Loucy (cell line): ENCODE data around the gene CARD8.

Source experiments
- CTCF ChIP-seq: fragments of 200-600 bp; sonication (generic); conservative IDR thresholded peaks from 2 replicates; pipeline ENCODE4 v1.5.1; 2014; ENCODE audit warnings: mild to moderate bottlenecking, antibody characterized with exemption, low read length
- EZH2phosphoT487 ChIP-seq: fragments of 200-600 bp; IDR thresholded peaks from 2 replicates; pipeline ENCODE4 v1.6.1; 2018; ENCODE audit warnings: antibody characterized with exemption, mild to moderate bottlenecking, moderate library complexity, borderline replicate concordance

GRCh38 chr19:48194844-48195830 lies 60.6 kb downstream of the CARD8 start:
- TF ChIP-seq CTCF (no peak), EZH2phosphoT487 (no peak)
